ENCODE data around the gene PRMT7. TPM values are rescaled to one million over a fixed set of nuclear protein-coding genes. Genes with fewer than 3 reads are reported as not detected.
"Not testable (repeated sequence)": the region's sequence is repeated elsewhere in the genome, so short reads cannot be mapped to it uniquely, and the experiment has no call there.

The PRMT7 gene
- polyA plus RNA-seq, 10 donors, result 36.3 to 49.9 (median 38.8) TPM

- no peak for DNase-seq
These were observed 28.8 kb upstream of the PRMT7 start for GRCh38 chr16:68282064-68282452.

- no peak for DNase-seq
These were observed 27.5 kb upstream of the PRMT7 start for GRCh38 chr16:68283346-68283745.

DNA sequence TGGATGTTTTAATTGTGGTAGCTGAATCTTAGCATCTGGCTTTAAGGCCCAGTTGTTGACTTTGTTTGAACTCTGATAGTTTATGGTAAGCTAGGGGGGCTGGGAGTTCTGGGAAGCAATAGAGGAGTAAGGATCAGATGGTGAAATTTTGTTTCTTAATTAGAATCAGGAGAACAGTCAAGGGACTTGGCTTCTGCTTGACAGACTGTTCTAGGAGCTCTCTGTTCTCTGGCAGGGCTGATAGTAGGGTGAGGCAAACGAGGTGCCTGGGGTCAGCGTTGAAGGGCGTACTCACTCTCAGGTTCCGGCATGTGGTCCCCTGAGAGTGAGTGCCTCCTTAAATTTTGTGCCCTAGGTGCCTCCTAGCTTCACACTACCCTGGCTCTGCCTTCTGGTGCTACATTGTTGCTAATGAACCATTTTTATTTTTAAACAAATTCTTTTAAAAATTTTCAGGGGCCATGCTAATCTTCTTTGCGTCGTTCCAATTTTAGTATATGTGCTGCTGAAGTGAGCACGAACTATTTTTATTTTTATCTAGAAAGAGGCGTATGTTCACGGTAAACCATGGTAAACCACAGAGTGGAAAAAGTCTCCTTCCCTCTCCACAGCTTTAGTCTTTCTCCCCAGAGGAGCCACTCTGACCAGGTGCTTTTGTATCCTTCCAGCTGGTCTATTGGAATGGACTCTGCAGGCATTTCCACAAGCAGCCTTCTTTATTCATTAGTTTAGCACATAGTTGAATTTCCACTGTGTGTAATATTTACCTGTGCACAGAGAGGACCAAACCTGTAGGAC is 26.8 kb upstream of the PRMT7 start:
- no peak for DNase-seq

- peak in 1 of 3 donors; percentile 21 for DNase-seq
These were observed 26.0 kb upstream of the PRMT7 start for GRCh38 chr16:68284847-68285246.

GRCh38 chr16:68285683-68286082 is 25.1 kb upstream of the PRMT7 start:
- DNase-seq, result no peak

GRCh38 chr16:68286153-68287074 is 24.4 kb upstream of the PRMT7 start:
- no peak for DNase-seq

GRCh38 chr16:68287276-68288251 is 23.3 kb upstream of the PRMT7 start:
- no peak for DNase-seq

GRCh38 chr16:68288252-68288650 is 22.6 kb upstream of the PRMT7 start:
- DNase-seq, result no peak

GRCh38 chr16:68288796-68289195 is 22.0 kb upstream of the PRMT7 start:
- DNase-seq, result not testable (repeated sequence)

- no peak for DNase-seq
These were observed 21.6 kb upstream of the PRMT7 start for GRCh38 chr16:68289202-68289601.

- DNase-seq, result no peak
These were observed 21.0 kb upstream of the PRMT7 start for GRCh38 chr16:68289621-68290329.

DNA sequence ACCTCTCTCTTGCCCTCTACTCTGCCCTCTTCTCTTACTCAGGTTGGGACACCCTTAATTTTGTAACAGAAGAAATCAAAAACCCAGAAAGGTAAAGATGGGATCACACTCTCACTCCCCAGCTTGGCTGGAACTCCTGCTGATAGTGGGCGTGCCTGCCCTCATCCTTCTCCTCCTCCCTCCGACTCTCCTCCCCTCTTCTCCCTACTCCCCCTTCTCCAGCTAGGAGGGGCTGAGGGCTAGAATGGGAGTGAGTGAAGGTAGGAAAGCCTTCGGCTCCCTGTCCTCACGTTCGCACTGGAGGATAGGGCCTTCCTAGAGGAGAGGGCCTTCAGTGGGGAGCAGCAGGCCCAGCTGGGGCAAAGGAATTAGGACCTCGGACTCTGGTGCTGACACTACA is 20.4 kb upstream of the PRMT7 start:
- DNase-seq, result no peak

DNA sequence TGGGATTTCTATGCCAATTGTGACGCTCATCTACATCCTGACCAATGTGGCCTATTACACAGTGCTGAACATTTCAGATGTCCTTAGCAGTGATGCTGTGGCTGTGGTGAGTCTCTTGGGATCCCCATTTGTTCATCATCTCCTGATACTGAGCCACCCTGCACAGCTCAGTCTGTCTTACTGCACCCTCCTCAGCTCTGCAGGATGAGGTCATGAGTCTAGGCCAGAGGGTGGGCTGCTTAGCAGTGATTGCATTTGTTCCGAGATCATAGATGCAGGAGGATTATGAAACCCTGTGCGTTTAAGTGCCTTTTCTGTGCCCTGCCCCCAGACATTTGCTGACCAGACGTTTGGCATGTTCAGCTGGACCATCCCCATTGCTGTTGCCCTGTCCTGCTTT is 19.6 kb upstream of the PRMT7 start:
- no peak for DNase-seq

DNA sequence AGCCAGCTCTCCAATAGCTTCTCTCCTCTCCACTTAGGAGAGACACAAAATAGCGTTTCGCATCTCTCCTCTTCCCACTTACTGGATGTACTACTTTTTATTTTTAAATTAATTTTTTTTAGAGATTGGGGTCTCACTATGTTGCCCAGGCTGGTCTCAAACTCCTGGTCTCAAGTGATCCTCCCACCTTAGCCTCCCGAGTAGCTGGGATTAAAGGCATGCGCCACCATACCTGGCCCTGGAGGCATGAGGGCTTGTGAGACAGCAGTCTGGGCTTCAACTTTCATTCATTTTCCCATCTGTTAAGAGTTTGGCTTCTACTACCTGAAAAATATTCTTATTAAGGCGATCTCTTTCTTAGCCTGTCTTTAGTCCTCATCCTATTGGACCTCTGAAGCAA is 18.4 kb upstream of the PRMT7 start:
- no peak for DNase-seq

DNA sequence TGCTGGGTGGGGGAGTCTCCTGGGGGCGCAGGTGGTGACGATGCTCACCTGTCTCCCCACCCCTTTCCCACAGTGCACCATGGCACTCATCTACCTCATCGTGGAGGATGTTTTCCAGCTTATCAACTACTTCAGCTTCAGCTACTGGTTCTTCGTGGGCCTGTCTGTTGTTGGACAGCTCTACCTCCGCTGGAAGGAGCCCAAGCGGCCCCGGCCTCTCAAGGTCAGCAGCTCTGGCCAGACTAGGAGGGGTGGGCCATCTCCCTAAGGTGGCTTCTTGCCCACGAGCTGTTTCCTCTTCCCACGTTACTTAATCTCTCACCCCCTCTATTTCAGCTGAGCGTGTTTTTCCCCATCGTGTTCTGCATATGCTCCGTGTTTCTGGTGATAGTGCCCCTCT is 14.5 kb upstream of the PRMT7 start:
- DNase-seq, result no peak

DNA sequence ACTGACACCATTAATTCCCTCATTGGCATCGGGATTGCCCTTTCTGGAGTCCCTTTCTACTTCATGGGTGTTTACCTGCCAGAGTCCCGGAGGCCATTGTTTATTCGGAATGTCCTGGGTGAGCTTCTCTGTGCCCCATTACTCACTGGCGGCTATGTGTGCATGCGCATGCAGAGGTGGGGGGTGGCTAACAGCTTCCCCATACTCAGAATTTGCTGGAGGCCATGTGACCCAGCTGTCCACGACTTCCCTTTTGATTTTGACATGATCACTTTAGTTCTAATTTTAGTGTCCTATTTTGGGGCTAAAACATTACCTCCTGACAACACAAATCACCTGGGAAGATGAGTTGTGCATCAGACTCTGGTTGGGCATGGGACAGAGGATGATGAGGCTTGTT is 14.1 kb upstream of the PRMT7 start:
- DNase-seq, result no peak

DNA sequence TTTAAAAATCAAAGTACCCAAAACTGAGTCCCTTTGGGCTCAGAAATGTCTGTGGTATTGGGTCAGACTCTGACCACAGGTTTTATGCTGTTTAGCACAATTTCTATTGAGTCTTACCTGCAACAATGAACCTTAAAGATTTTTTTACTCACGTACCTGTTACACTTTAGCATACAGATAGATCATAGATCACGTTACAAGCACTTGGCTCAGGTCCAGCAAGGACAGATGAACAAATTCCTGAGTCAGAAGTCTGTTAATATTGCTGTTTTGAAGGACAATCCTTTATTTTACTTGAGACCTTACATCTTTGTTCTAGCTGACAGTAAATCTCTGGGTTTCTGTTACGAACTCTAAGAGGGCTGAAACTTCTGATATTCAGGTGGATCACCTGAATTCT is 12.9 kb upstream of the PRMT7 start:
- DNase-seq, result no peak

- DNase-seq, result no peak
These were observed 12.5 kb upstream of the PRMT7 start for GRCh38 chr16:68298312-68298711.

GRCh38 chr16:68298907-68299561 is 11.8 kb upstream of the PRMT7 start:
- peak; percentile 33 to 53 (median 53) for DNase-seq

Data from muscle of back (tissue), 11 donors.